Karpas-422 (cell line): ENCODE measurements around the gene NAV2. TPM values are rescaled to one million over a fixed set of nuclear protein-coding genes. Genes with fewer than 3 reads are reported as not detected.

ENCODE experiments used
- small RNA-seq: library from RNA; depleted of rRNA; stranded (forward); fragments of <200 nt; gene quantifications from one replicate; pipeline ENCODE3, GENCODE V24; 2014
- total RNA-seq: library from RNA; depleted of rRNA; stranded (reverse); fragments of >200 nt; shearing (Covaris generic); gene quantifications from 2 replicates; pipeline ENCODE4 v1.2.3, GENCODE V29; 2014; ENCODE audit warnings: low replicate concordance

NAV2 gene
- total RNA-seq, 1 experiment from 2014 or later, result not detected

Small RNAs within 50 kb of the gene (small RNA-seq; reads per million reads assigned to genes)
- gene MIR4694, result not detected
